GM21360 (cell line): Measurements from ENCODE around the gene SEZ6L.

Source experiments
- ATAC-seq: cut with Tn5 transposase; IDR thresholded peaks from one replicate; pipeline ENCODE4 v1.9.1; 2021; ENCODE audit warnings: mild to moderate bottlenecking, moderate library complexity; ENCODE audit not compliant: unreplicated experiment

The SEZ6L gene

DNA sequence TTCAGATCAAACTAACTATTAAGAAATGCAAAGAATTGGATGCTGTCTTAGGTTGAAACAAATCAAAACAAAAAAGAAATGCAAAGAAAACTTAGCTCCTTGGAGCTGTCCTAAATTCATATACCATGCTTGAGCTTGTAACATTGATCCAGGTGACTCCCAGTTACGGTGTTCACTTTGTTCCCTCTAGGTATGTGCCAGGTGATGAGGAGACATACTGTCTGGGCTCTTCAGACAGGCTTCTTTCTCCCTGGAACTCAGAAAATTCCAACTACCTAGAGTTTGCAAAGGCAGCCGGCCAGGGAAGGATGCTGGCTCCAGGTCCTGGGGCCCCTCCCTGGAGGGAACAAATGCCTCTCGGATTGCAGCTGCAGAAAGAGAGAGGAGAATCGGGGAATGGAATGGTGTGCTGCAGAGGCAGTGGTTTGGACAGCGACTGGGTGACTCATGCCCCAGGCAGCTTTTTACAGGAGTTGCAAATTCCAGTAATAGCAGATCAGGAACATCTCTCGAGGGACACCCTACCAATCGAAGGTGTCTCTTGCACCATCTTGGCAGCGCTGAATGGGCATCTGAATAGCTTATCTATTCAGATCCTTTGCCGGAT, 247.5 kb downstream of the SEZ6L start:
- ATAC-seq = no peak

DNA sequence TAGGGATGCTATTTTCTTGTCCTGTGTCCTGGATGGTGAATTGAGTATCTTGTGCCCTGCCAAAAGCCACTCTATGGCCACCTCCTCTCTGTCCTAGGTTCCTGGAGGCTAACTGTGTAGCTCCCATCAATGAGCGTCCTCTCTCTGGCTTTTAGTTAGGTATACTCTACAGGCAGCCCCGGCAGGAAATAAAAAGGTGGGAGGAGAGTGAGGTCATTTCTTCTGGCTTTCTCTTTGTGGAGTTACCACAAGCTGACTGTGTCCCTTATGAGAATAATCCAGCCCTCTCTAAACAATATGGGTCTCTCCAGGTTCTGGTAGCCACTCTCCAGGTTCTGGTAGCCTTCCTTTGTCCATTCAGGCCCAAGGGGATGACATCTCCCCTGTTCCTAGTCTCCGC, 248.1 kb downstream of the SEZ6L start:
- no peak for ATAC-seq

DNA sequence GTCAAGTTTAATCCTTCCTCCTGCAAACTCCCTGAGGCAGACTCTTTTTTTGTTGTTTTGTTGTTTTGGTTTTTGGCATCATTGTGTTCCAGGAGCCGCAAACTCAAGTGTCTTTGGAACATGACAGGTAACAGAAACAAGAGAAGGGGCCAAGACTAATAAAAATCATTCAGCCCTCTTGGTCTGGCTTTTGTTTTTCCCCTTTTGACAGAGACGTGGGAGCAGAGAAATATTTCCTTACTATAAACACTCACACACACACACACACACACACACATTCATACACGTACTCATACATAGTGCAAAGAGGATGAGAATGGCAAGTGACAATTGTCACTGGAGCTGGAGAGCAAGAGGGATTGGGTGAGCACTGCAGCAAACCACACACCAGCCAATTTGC, 249.4 kb downstream of the SEZ6L start:
- ATAC-seq = no peak

DNA sequence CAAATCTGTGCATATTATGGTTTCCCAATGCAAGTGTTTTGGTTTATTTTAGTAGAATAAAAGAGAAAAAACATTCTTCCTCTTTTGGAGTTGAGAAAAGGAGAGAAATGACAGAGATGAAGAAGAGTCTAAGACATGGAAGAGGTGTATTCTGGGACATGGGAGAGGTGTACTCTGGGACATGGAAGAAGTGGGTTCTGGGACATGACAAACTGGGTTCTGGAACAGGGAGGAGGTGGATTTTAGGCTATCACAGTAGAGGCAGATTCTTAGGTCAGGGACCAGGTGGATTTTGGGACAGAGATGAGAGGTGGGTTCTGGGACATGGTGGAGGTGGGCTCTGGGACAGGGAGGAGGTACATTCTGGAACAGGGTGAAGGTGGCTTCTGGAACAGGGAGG, 257.7 kb downstream of the SEZ6L start:
- ATAC-seq = no peak

DNA sequence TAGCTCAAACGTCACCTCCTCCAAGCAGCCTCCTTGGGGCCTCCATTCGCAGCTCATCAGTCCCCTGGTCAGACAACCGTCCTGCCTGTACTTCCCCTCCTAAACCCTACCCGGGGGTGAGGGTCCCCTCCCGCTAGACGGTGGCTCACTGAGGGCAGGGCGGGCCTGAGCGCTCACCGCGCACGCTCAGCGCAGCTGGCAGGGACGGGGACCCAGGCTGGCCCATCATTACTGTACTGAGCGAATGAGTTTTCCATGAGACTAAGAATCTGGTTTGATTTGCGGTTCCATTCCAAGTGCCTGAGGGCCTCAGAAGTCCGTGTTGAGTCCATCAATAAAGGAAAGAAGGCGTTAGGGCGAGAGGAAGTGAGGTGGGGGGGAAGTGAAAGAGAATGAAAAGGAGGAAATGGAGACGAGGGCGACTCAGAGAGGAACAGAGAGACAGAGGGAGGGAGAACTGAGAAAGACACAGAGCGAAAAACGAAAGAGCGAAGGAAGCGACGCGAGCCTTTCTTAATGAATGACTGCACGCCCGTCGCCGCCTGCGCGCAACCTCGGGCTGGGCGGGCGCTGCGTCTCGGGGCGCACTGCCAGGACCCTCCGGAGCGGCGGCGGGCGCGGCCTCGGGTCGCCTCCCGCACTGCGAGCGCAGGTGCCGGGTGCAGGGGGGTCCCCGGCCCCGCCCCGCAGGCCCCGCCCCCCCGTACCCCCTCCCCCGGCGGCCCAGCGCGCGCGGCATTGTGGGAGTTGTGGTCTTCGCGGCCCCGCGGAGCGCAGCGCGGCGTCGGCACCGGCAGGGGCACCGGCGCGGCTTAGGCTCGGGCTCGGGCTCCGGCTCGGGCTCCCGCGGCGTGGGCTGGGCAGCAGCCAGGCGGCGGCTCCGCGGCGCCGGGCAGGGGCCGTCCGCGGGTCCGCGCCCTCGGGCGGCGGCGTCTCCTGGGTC, 259.5 kb downstream of the SEZ6L start, which contains the start of gene ASPHD2:
Gene ASPHD2, plus strand, starts transcription at position 746 of the 943 bp plus-strand sequence. CDS start 4,356 bp downstream, outside the sequence.
- ATAC-seq = peak; percentile 54

DNA sequence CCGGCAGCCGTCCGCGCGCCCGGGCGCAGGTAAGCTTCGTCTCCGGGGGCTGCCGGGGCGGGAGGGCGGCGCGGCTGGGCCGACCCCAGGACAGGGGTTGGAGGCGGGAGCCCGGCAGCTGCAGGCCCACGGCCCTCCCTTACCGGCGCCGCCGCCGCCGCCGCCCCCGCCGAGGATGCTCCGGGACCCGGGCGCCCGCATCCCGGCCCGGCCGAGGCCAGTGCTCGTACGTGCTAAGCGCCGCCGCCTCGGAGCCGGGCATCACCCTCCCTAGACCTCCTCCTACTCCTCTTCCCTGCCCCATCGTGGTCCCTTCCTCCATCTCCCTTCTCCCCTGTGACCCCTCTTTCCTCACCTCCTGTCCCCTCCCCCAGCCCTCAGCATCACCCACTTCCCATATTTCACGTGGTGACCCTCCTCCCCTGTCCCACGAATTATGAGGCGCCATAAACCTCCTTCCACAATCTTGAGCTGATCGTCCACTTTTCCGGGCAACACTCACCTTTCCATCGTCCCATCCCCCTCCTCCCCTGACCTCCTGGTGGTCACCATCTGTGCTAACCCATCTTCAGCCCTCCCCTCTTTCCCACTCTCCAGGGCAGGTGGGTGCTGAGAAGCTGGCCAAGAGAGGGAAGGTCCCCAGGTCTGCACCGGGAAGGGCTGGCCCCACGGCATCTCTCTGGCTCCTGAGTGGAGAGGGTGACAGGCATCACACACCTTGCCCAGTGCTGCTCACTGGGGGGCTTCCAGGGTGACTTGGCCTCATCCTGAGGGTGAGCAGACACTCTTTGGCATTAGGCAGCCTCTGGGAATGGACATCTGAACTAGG, 260.4 kb downstream of the SEZ6L start:
- peak; percentile 7 for ATAC-seq

DNA sequence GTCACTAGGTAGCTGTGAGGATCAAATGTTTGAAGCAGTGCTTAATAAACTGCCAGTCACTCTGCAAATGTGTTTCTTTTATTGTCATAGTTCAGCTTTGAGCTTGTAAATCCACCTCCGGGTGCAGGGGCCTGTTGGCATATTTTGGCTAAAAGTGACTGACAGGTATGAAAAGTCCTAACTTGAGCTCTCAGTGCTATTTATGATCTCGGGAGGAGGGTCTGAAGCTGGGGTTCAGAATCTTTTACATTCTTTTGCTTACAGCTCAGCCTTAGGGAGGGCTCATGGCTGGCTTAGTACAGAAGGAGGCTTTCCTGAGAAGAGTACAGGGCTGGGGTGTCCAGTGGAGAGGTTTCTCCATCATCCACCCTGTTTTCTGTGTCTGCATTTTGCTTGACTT, 261.3 kb downstream of the SEZ6L start:
- no peak for ATAC-seq

DNA sequence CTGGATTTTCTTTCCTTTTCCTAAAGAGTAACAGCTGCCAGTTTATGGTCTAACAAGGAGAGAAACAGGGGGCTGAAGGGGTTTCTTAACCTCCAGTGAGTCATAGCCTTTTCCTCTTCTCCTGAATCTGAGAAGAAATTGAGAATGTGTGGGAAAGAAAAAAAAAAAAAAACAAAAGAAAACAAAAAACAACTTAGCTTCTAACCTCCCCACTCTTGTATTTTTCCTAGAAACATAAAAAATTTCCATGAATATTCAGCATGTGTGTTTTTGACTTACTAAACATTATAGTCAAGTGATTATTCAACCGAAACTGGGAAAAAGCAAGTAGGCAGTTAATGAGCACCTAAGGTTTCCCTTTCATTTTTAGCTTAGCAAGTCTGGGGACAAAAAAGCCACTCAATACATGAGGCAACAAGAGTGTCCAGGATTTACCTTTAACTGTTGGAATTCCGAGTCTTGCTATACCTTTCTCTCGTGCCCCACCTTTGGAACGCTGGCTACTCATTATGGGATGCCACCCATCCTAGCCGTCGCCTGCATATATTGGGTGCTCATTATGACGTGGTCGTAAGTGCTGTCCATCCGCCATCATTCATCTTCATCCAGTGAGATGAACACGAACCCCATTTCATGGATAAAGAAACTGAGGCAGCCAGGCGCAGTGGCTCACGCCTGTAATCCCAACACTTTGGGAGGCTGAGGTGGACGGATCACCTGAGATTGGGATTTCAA, 262.2 kb downstream of the SEZ6L start:
- ATAC-seq = no peak

DNA sequence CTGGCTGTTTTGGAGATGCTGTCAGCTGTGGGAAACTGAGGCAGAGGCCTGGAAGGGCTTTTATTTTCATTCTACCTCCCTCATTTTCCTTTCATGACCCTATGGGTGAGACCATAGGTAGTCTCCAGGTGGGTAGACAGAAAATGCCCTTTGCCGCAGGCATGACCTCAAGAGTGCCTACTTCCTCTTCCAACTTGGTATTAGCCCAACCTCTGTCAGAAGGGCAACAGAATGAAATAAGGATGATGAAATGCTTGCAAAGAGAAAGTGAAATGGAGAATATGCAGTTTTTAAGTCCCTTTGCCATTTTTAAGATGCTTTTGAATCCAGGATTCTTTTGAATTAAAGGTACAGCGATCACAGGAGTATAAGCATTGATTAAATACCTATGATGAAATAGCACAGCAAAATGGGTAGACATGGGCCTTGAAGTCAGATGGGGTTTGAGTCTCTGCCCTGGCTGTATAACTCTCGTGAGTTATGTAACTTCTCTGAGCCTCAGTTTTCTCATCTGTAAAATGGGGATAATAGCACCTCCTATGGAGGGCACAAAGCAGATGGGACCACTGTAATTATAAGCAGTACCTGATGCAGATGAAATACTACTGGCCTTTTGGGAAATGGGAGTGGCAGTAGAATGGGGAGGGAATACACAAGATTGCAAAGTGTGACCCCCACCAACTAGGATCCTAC, 263.5 kb downstream of the SEZ6L start:
- no peak for ATAC-seq
